HCT116 (cell line): Measurements from ENCODE around the gene PRL. TPM values are rescaled to one million over a fixed set of nuclear protein-coding genes. Genes with fewer than 3 reads are reported as not detected.

Source experiments
- ATAC-seq: fragments of 200-7000 bp; cut with Tn5 transposase; 2 replicates; pipeline ENCODE4 v1.9.1; 2020; ENCODE audit warnings: mild to moderate bottlenecking, moderate library complexity
- BruUV-seq: library from RNA; stranded (reverse); fragments of 400-500 nt; replicated peaks from 2 replicates; lab custom pipeline; 2021; lab: Mats Ljungman, UMichigan
- CTCF ChIA-PET: fragments of 300-600 bp; sonication (Branson Sonifier 250); formaldehyde crosslinking; loops from one replicate; lab custom pipeline; 2021; ENCODE audit warnings: antibody characterized with exemption; lab: Charles Lee
- POLR2A ChIA-PET: fragments of 300-600, 350-600 bp; sonication (Branson Sonifier 250); formaldehyde crosslinking; loops from one replicate; lab custom pipeline; 2021; ENCODE audit warnings: antibody characterized with exemption; lab: Charles Lee
- RAD21 ChIA-PET, 2 experiments: fragments of 300-600 bp; sonication (Branson Sonifier 250); formaldehyde crosslinking; loops; one replicate each; lab custom pipeline; 2023; ENCODE audit warnings: low total read pairs in 2 of 2; ENCODE audit not compliant: uncharacterized antibody in 2 of 2, unreplicated experiment in 2 of 2, low non-redundant PET in 1 of 2; lab: Charles Lee
- DNase-seq: peaks from one replicate; pipeline ENCODE4 v3.0.0-alpha.2; 2010; ENCODE audit warnings: low read depth, low spot score
- H2AFZ ChIP-seq: fragments of 200-600 bp; shearing (Covaris generic), sonication (generic); 2 replicates; pipeline ENCODE4 v1.6.1; 2017; ENCODE audit warnings: low read depth, mixed run types, mixed read lengths, antibody characterized with exemption, low read length; ENCODE audit not compliant: poor library complexity, severe bottlenecking
- H3K27ac ChIP-seq: 2 replicates; pipeline ENCODE4 v1.5.1; 2012; ENCODE audit warnings: low read depth, low read length
- H3K27me3 ChIP-seq: fragments of 200-600 bp; sonication (generic); 2 replicates; pipeline ENCODE4 v1.6.1; 2016; ENCODE audit warnings: mixed run types, low read length, mixed read lengths; ENCODE audit not compliant: insufficient read depth
- H3K36me3 ChIP-seq, 2 experiments: fragments of 200-500 bp in 1 of 2; fragments of 200-600 bp in 1 of 2; sonication (Bioruptor generic) in 1 of 2; sonication (generic) in 1 of 2; 2 replicates each; pipeline versions ENCODE4 v1.5.1 to v1.6.1; 2014 to 2016; ENCODE audit warnings: low read length in 2 of 2, inconsistent platforms in 1 of 2, mixed read lengths in 1 of 2, mixed run types in 1 of 2; ENCODE audit not compliant: insufficient read depth in 2 of 2, control insufficient read depth in 1 of 2
- H3K4me1 ChIP-seq, 2 experiments: fragments of 200-600 bp in 1 of 2; sonication (generic) in 1 of 2; 2 replicates each; pipeline versions ENCODE4 v1.5.1 to v1.6.1; 2012 to 2017; ENCODE audit warnings: low read length in 2 of 2, inconsistent platforms in 1 of 2, mild to moderate bottlenecking in 1 of 2, mixed read lengths in 1 of 2, mixed run types in 1 of 2, moderate library complexity in 1 of 2; ENCODE audit not compliant: insufficient read depth in 2 of 2, control insufficient read depth in 1 of 2
- H3K4me2 ChIP-seq: fragments of 200-600 bp; sonication (generic); 2 replicates; pipeline ENCODE4 v1.6.1; 2017; ENCODE audit warnings: mixed run types, low read length, mixed read lengths
- H3K4me3 ChIP-seq, 2 experiments: fragments of 200-600 bp in 1 of 2; sonication (generic) in 1 of 2; replicated peaks in 1 of 2; 2 replicates each; pipeline ENCODE4 v1.5.1; 2011 to 2016; ENCODE audit warnings: low read length in 2 of 2, control low read depth in 1 of 2, low read depth in 1 of 2, mild to moderate bottlenecking in 1 of 2, mixed read lengths in 1 of 2, mixed run types in 1 of 2
- H3K79me2 ChIP-seq: fragments of 200-600 bp; sonication (generic); 2 replicates; pipeline ENCODE4 v1.6.1; 2017; ENCODE audit warnings: mild to moderate bottlenecking, mixed run types, low read length, moderate library complexity, mixed read lengths; ENCODE audit not compliant: insufficient read depth
- H3K9ac ChIP-seq: fragments of 200-600 bp; sonication (generic); 2 replicates; pipeline ENCODE4 v1.6.1; 2016; ENCODE audit warnings: low read length, mixed read lengths
- H3K9me2 ChIP-seq: fragments of 200-600 bp; sonication (generic), shearing (Covaris generic); 2 replicates; pipeline ENCODE4 v1.6.1; 2017; ENCODE audit warnings: mixed run types, mild to moderate bottlenecking, moderate library complexity; ENCODE audit not compliant: insufficient read depth
- H3K9me3 ChIP-seq, 2 experiments: fragments of 200-500 bp in 1 of 2; fragments of 200-600 bp in 1 of 2; sonication (Bioruptor generic) in 1 of 2; sonication (generic) in 1 of 2; 2 replicates each; pipeline ENCODE4 v1.6.1; 2014 to 2017; ENCODE audit warnings: low read length in 2 of 2, mixed read lengths in 2 of 2, inconsistent platforms in 1 of 2, low read depth in 1 of 2, mild to moderate bottlenecking in 1 of 2, mixed run types in 1 of 2, moderate library complexity in 1 of 2; ENCODE audit not compliant: control insufficient read depth in 1 of 2, insufficient read depth in 1 of 2
- H4K20me1 ChIP-seq: fragments of 200-600 bp; sonication (generic), shearing (Covaris generic); 2 replicates; pipeline ENCODE4 v1.6.1; 2017; ENCODE audit warnings: mixed run types, mild to moderate bottlenecking, moderate library complexity; ENCODE audit not compliant: insufficient read depth
- ATF3 ChIP-seq: IDR thresholded peaks from 2 replicates; pipeline ENCODE4 v1.6.1; 2012
- CBX3 ChIP-seq: IDR thresholded peaks from 2 replicates; pipeline ENCODE4 v1.6.1; 2012; ENCODE audit warnings: low read depth
- CTCF ChIP-seq, 3 experiments: fragments of 200-600 bp in 1 of 3; sonication (generic) in 1 of 3; IDR thresholded peaks in 2 of 3; conservative IDR thresholded peaks in 1 of 3; 2 replicates each; pipeline ENCODE4 v1.5.1; 2012 to 2017; ENCODE audit warnings: low read depth in 2 of 3, low read length in 2 of 3, antibody characterized with exemption in 1 of 3, borderline replicate concordance in 1 of 3, control low read depth in 1 of 3, mild to moderate bottlenecking in 1 of 3, mixed read lengths in 1 of 3, mixed run types in 1 of 3, moderate library complexity in 1 of 3; ENCODE audit not compliant: insufficient read depth in 1 of 3
- EGR1 ChIP-seq: IDR thresholded peaks from 2 replicates; pipeline ENCODE4 v1.6.1; 2012; ENCODE audit warnings: low read depth
- ELF1 ChIP-seq: IDR thresholded peaks from 2 replicates; pipeline ENCODE4 v1.6.1; 2012; ENCODE audit warnings: low read depth, borderline replicate concordance
- EZH2phosphoT487 ChIP-seq: fragments of 200-600 bp; IDR thresholded peaks from 2 replicates; pipeline ENCODE4 v1.6.1; 2018; ENCODE audit warnings: antibody characterized with exemption, borderline replicate concordance
- FOSL1 ChIP-seq: IDR thresholded peaks from 2 replicates; pipeline ENCODE4 v1.6.1; 2012; ENCODE audit warnings: low read depth
- JUND ChIP-seq: IDR thresholded peaks from 2 replicates; pipeline ENCODE4 v1.6.1; 2012
- MAX ChIP-seq: IDR thresholded peaks from 2 replicates; pipeline ENCODE4 v1.6.1; 2012
- POLR2A ChIP-seq: IDR thresholded peaks from 2 replicates; pipeline ENCODE4 v1.7.0; 2011; ENCODE audit warnings: borderline replicate concordance; ENCODE audit not compliant: insufficient read depth, insufficient read length; ENCODE audit errors: extremely low read depth
- POLR2AphosphoS5 ChIP-seq: IDR thresholded peaks from 2 replicates; pipeline ENCODE4 v1.6.1; 2011; ENCODE audit warnings: mild to moderate bottlenecking, low read depth, low read length, moderate library complexity
- SP1 ChIP-seq: IDR thresholded peaks from 2 replicates; pipeline ENCODE4 v1.6.1; 2012; ENCODE audit warnings: low read depth
- SRF ChIP-seq: IDR thresholded peaks from 2 replicates; pipeline ENCODE4 v1.6.1; 2012; ENCODE audit warnings: low read depth
- TCF7L2 ChIP-seq: IDR thresholded peaks from 2 replicates; pipeline ENCODE4 v1.7.0; 2011; ENCODE audit warnings: borderline replicate concordance, inconsistent platforms; ENCODE audit not compliant: insufficient read depth, insufficient read length; ENCODE audit errors: extremely low read depth
- YY1 ChIP-seq: IDR thresholded peaks from 2 replicates; pipeline ENCODE4 v1.6.1; 2011; ENCODE audit warnings: low read length, low read depth, moderate library complexity, mild to moderate bottlenecking; ENCODE audit not compliant: insufficient replicate concordance; ENCODE audit errors: extremely low read depth
- ZFX ChIP-seq: fragments of 450-650 bp; IDR thresholded peaks from 2 replicates; pipeline ENCODE4 v1.6.1; 2017
- ZNF274 ChIP-seq: fragments of 200-500 bp; sonication (Bioruptor generic); IDR thresholded peaks from 2 replicates; pipeline ENCODE4 v1.6.1; 2014; ENCODE audit warnings: mild to moderate bottlenecking, low read depth, low read length, inconsistent platforms
- intact Hi-C: fragments of 100-400 bp; cut with micrococcal nuclease; formaldehyde crosslinking; loops from 2 replicates; pipeline ENCODE4 v1.10.0; 2022
- total RNA-seq: library from RNA; stranded (reverse); gene quantifications from one replicate; pipeline ENCODE4 v1.2.1, GENCODE V29; 2021; ENCODE audit not compliant: unreplicated experiment

PRL gene
- total RNA-seq, 1 experiment from 2014 or later = not detected

GRCh38 chr6:22251348-22251747 lies 45.5 kb downstream of the PRL start:
- Histone ChIP-seq H3K9ac (no peak overlapping the region), H3K27ac (no peak overlapping the region), H3K4me3 (no peak overlapping the region), H3K4me2 (no peak overlapping the region), H2AFZ (no peak overlapping the region), H3K27me3 (no peaks in the 10 kb centered on the region), H3K36me3 (no peaks in the 10 kb centered on the region), H3K9me2 (no peaks in the 10 kb centered on the region), H3K79me2 (no peaks in the 10 kb centered on the region), H4K20me1 (no peaks in the 10 kb centered on the region), H3K9me3 (no peaks in the 10 kb centered on the region), H3K4me1 (no peaks in the 10 kb centered on the region)
- ChIA-PET CTCF (no interaction called here), POLR2A (no interaction called here), RAD21 (no interaction called here)
- BruUV-seq = no TSS peak
- ATAC-seq = no peak
- TF ChIP-seq EZH2phosphoT487 (no peak), YY1 (no peak), TCF7L2 (no peak), CTCF (IDR thresholded peaks at IDR 0.05 in 2 of 3, conservative IDR thresholded peaks at IDR 0.05 in 1 of 3; ENCODE audit: borderline replicate concordance in 1 of 3, insufficient read depth in 1 of 3, low read depth in 2 of 3, low read length in 2 of 3) (no peak), ELF1 (no peak), MAX (no peak), SP1 (no peak), CBX3 (no peak), FOSL1 (no peak), SRF (no peak), ATF3 (no peak), ZFX (no peak), JUND (no peak), ZNF274 (no peak), EGR1 (no peak), POLR2AphosphoS5 (no peak), POLR2A (no peak)
- intact Hi-C loops = no loop called here
- no peak for DNase-seq
